EL (cell line): Measurements from ENCODE around the gene MC2R.
"Not testable (repeated sequence)": the region's sequence is repeated elsewhere in the genome, so short reads cannot be mapped to it uniquely, and the experiment has no call there.

Source experiments
- DNase-seq: peaks from one replicate; pipeline ENCODE4 v3.0.0-alpha.2; 2016

MC2R gene

GRCh38 chr18:13892098-13892497, 23.2 kb downstream of the MC2R start:
- no peak for DNase-seq

DNA sequence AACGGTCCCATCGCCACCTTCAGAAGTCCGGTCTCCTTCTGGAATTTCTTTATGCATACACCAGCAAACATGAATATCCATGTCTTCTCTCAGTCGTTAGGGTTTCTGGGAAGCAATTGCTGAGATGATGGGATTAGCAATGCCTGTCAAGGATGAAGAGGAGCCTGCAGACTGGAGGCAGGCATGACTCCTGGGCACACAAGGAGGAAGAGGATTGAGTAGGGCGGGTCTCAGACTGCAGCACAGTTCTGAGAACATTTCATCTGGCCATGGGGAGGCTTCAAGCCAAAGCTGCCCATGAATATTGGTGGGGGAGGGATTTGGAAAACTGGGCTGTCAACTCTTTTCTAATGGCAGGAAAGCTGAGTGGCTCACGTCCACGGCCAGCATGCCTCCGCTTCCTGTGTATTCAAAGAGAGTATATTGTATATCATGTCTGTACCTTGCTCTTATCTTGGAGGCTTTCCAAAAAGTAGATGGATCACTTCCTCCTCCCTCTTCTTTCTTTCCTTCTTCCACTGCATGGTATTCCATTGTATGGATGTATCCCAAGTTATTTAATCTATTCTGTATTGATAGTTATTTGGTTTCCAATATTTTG, 24.5 kb downstream of the MC2R start:
- no peak for DNase-seq

DNA sequence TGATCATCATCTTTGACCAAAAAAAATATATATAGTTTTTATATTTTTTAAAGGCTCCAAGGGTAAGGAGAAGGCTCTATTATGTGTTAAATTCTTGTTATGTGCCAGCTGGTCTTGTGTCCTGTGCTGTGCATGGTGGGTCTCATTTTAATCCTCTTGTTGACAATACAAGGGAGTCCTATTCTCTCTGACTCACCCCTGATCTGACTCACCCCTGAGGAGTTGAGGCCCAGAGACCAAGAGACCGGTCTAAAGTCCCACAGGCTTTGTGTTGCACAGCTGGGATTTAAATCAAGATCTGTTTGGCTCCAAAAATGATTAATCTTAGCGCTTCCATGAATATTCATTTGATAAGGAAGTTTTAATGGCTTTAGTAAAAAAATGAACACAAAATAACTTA, 25.7 kb downstream of the MC2R start:
- no peak for DNase-seq

GRCh38 chr18:13888191-13888716, 27.1 kb downstream of the MC2R start:
- DNase-seq = no peak

GRCh38 chr18:13885009-13885408, 30.3 kb downstream of the MC2R start:
- no peak for DNase-seq

DNA sequence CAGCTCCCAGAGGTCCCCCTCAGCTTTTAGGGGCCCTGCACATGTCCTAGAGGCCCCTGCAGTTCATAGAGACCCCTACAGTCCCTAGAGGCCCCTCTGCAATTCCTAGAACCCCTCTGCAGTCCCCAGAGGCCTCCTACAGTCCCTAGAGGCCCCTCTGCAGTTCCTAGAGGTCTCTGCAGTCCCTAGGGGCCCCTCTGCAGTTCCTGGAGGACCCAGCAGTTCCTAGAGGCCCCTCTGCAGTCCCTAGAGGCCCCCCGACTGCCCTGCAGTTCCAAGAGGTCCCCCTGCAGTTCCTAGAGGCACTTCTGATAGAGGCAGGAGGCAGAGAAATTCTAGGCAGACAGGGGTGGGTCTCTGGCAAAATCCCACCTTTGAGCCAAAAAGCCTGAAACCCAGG, 35.4 kb downstream of the MC2R start:
- DNase-seq = no peak

- DNase-seq = no peak
Observed at GRCh38 chr18:13879492-13879891, 35.8 kb downstream of the MC2R start.

DNA sequence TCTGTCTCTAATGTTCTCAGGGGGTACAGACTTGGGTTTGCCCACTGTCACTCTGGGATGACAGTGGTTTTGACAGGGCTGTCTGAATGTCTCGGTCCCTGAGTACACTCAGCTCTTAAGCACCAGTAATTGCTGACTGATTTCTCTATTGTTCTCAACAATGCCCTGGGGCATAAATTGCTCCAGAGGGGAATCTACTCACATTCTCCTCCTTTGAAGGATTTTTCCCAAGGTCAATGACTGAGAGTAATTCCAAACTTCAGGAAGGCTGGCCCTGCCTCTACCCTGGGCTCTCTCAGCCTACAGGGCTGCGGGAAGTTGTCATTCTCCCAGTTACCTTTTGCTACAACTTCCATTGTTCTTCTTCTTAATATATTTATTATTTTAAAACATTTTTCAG, 36.5 kb downstream of the MC2R start:
- DNase-seq = no peak

DNA sequence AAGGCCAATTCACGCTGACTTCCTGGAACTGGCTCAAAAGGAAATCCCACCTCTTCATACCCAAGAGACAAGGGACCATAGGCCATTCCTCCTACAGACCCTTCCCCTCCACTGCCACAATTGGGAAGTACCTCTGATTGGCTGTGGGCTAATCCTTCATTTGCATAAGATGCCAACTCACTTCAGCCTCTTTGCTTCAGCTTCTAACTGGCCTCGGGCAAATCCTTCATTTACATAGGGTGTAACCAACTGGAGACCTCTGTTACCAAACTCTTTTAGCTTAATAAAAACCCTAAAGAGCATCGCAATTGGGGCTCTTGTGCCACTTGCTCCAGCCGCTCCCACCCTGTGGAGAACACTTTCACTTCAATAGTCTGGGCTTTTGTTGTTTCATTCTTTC, 38.2 kb downstream of the MC2R start:
- DNase-seq = no peak

GRCh38 chr18:13874558-13874957, 40.8 kb downstream of the MC2R start:
- DNase-seq = no peak

- DNase-seq = no peak
Observed at GRCh38 chr18:13872932-13873331, 42.4 kb downstream of the MC2R start.

GRCh38 chr18:13872373-13872772, 43.0 kb downstream of the MC2R start:
- DNase-seq = no peak

- no peak for DNase-seq
Observed at GRCh38 chr18:13871701-13872100, 43.6 kb downstream of the MC2R start.

GRCh38 chr18:13868501-13869271, 46.6 kb downstream of the MC2R start:
- DNase-seq = no peak

- DNase-seq = not testable (repeated sequence)
Observed at GRCh38 chr18:13862898-13863297, 52.4 kb downstream of the MC2R start.

GRCh38 chr18:13849791-13850190, 65.5 kb downstream of the MC2R start:
- DNase-seq = no peak

DNA sequence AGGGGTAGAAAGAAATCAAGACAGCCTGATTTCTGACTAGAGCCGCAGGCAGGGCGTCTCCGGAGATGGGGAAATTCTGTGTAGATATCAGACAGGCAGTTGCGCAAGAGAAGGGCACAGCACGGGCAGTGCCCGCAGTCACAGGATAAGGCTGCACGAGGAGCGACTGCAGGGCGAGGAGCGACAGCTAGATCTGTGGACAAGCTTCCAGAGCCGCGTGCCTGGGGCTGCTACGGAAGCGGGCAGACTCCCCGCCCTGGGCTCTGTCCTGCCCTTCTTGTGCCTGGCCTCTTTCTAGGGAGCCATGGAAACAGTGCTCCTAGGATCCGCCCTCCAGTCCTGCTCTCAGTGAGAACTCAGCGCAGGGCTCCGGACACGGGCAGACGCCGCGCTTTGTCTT, 78.8 kb downstream of the MC2R start:
- no peak for DNase-seq

DNA sequence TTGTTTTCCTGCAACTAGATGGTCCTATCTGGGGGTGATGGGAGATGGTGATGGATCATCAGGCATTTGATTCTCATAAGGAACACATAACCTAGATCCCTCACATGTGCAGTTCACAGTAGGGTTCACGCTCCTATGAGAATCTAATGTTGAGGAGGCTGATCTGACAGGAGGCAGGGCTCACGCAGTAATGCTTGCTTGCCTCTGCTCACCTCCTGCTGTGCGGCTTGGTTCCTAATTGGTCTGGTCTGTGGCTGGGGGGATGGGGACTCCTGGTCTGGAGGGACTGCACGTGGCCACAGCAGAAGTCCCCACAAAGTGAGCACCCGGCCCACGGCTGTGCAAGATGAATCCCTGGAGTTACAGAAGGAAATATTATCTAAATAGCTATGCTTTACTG, 80.1 kb downstream of the MC2R start:
- no peak for DNase-seq

DNA sequence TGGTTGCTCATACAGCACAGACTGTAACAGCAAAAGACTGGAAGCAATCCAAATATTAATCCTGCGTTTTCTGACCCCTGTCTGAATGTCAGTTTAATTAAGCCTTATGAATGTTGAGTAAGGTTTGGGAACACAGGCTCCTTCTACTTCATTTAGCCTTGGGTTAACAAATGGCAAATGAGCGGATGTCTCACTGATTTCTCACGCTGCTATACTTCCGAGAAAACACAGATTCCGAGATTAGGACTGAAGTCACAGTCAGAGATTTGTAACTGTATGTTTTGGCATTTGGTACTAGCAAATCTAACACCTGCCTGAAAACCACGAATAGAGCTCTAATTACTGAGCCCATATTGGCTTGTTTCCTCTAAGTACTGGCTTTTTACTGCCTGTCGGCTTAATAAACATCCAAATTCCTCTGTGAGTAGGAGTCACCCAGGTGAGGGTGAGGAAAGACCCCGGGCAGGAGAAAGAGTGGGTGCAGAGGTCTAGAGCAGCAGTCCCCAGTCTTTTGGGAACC, 80.8 kb downstream of the MC2R start:
- DNase-seq = no peak
